HepG2 (cell line): ENCODE data around the gene DDHD1. TPM values are rescaled to one million over a fixed set of nuclear protein-coding genes. Genes with fewer than 3 reads are reported as not detected.

Experiments
- ATAC-seq: fragments of 200-7000 bp; cut with Tn5 transposase; 3 replicates; pipeline ENCODE4 v1.9.1; 2020; ENCODE audit warnings: mild to moderate bottlenecking, moderate library complexity
- BruUV-seq: library from RNA; stranded (reverse); fragments of 400-500 nt; replicated peaks from 2 replicates; lab custom pipeline; 2021; lab: Mats Ljungman, UMichigan
- CTCF ChIA-PET: fragments of 300-600 bp; formaldehyde crosslinking; extraction: SDS; loops from one replicate; lab custom pipeline; 2021; ENCODE audit warnings: low total read pairs, inconsistent platforms, low intra/inter-chr PET ratio; lab: Yijun Ruan, JAX
- POLR2A ChIA-PET: fragments of 350-600 bp; sonication (Branson Sonifier 250); formaldehyde crosslinking; loops from one replicate; lab custom pipeline; 2020; ENCODE audit warnings: antibody characterized with exemption, inconsistent platforms; lab: Yijun Ruan, JAX
- DNase-seq: peaks from one replicate; pipeline ENCODE4 v3.0.0-alpha.2; 2015; ENCODE audit warnings: low spot score
- FAIRE-seq: peaks from 3 replicates; lab custom pipeline; 2011; peaks lifted over from hg19 to GRCh38; lab: Jason Lieb, UNC
- H2AFZ ChIP-seq: one replicate; pipeline ENCODE4 v1.6.1; 2011; ENCODE audit warnings: low read length, inconsistent platforms
- H3K27ac ChIP-seq: fragments of 300-600 bp; 3 replicates; pipeline ENCODE4 v1.8.0; 2011; ENCODE audit warnings: mixed run types, mild to moderate bottlenecking, mixed read lengths, low read length, inconsistent platforms; ENCODE audit not compliant: insufficient read depth; ENCODE audit errors: extremely low read length
- H3K27me3 ChIP-seq, 2 experiments: fragments of 200-600 bp in 1 of 2; 2 replicates in 1 of 2; 3 replicates in 1 of 2; pipeline versions ENCODE4 v1.6.0 to v1.8.0; 2011; ENCODE audit warnings: low read length in 2 of 2, mild to moderate bottlenecking in 2 of 2, moderate library complexity in 2 of 2, inconsistent platforms in 1 of 2; ENCODE audit not compliant: insufficient read depth in 2 of 2, control insufficient read depth in 1 of 2
- H3K36me3 ChIP-seq, 2 experiments: fragments of 200-600 bp in 1 of 2; replicated peaks in 1 of 2; 2 replicates in 1 of 2; 3 replicates in 1 of 2; pipeline versions ENCODE4 v1.5.1 to v1.8.0; 2011; ENCODE audit warnings: low read length in 2 of 2, inconsistent platforms in 1 of 2; ENCODE audit not compliant: insufficient read depth in 2 of 2, control insufficient read depth in 1 of 2
- H3K4me1 ChIP-seq: 2 replicates; pipeline ENCODE4 v1.5.1; 2012; ENCODE audit warnings: low read length, inconsistent platforms; ENCODE audit not compliant: insufficient read depth
- H3K4me2 ChIP-seq: 2 replicates; pipeline ENCODE4 v1.6.0; 2011; ENCODE audit warnings: low read depth, low read length, inconsistent platforms
- H3K4me3 ChIP-seq, 3 experiments: fragments of 200-600 bp in 1 of 3; sonication (generic), shearing (Covaris generic) in 1 of 3; replicated peaks in 1 of 3; 2 replicates each; pipeline ENCODE4 v1.5.1; 2011 to 2016; ENCODE audit warnings: low read length in 3 of 3, inconsistent platforms in 2 of 3, low read depth in 2 of 3, mild to moderate bottlenecking in 2 of 3, control low read depth in 1 of 3, mixed read lengths in 1 of 3; ENCODE audit not compliant: insufficient read depth in 1 of 3
- H3K79me2 ChIP-seq: one replicate; pipeline ENCODE4 v1.6.1; 2011; ENCODE audit warnings: low read length, inconsistent platforms; ENCODE audit not compliant: insufficient read depth
- H3K9ac ChIP-seq: 2 replicates; pipeline ENCODE4 v1.6.0; 2011; ENCODE audit warnings: mild to moderate bottlenecking, low read depth, low read length, inconsistent platforms; ENCODE audit not compliant: insufficient read depth
- H3K9me3 ChIP-seq: 2 replicates; pipeline ENCODE4 v1.5.1; 2012; ENCODE audit warnings: mild to moderate bottlenecking, low read length
- H4K20me1 ChIP-seq: 2 replicates; pipeline ENCODE4 v1.6.0; 2011; ENCODE audit warnings: inconsistent platforms, mild to moderate bottlenecking, low read length, moderate library complexity; ENCODE audit not compliant: insufficient read depth
- CENPT ChIP-seq: sonication (generic); formaldehyde crosslinking; IDR thresholded peaks from 2 replicates; pipeline ENCODE4 v1.8.0; 2022; ENCODE audit warnings: low read depth, mild to moderate bottlenecking, moderate library complexity, missing genetic modification reagents
- HMG20B ChIP-seq: conservative IDR thresholded peaks from 2 replicates; pipeline ENCODE4 v1.6.1; 2016; ENCODE audit warnings: missing genetic modification reagents, missing compliant biosample characterization
- HMGXB3 ChIP-seq: sonication (generic); formaldehyde crosslinking; IDR thresholded peaks from 2 replicates; pipeline ENCODE4 v1.4.0; 2020; ENCODE audit warnings: missing genetic modification reagents, borderline replicate concordance
- HMGXB4 ChIP-seq, 2 experiments: sonication (generic) in 1 of 2; formaldehyde crosslinking in 1 of 2; IDR thresholded peaks; 2 replicates each; pipeline versions ENCODE4 v1.4.0 to v1.6.1; 2018 to 2020; ENCODE audit warnings: missing genetic modification reagents in 2 of 2, borderline replicate concordance in 1 of 2, low read depth in 1 of 2, mild to moderate bottlenecking in 1 of 2, missing biosample characterization in 1 of 2
- NFIC ChIP-seq: IDR thresholded peaks from 2 replicates; pipeline ENCODE4 v1.6.1; 2012; ENCODE audit warnings: mild to moderate bottlenecking, low read length, inconsistent platforms
- PHF21A ChIP-seq: sonication (generic); formaldehyde crosslinking; IDR thresholded peaks from 2 replicates; pipeline ENCODE4 v1.5.0; 2020; ENCODE audit warnings: mild to moderate bottlenecking, missing genetic modification reagents
- RBAK ChIP-seq: sonication (generic); formaldehyde crosslinking; IDR thresholded peaks from 2 replicates; pipeline ENCODE4 v1.5.1; 2020; ENCODE audit warnings: mild to moderate bottlenecking, missing genetic modification reagents
- SIN3A ChIP-seq: IDR thresholded peaks from 2 replicates; pipeline ENCODE4 v1.6.1; 2011; ENCODE audit warnings: low read depth, mild to moderate bottlenecking, control low read depth, low read length, borderline replicate concordance
- STAG1 ChIP-seq: sonication (generic); formaldehyde crosslinking; IDR thresholded peaks from 2 replicates; pipeline ENCODE4 v1.4.0; 2020; ENCODE audit warnings: missing genetic modification reagents
- SUZ12 ChIP-seq: fragments of 150-350 bp; IDR thresholded peaks from 2 replicates; pipeline ENCODE4 v1.6.1; 2014; ENCODE audit warnings: low read depth, low read length
- TAF1 ChIP-seq: sonication (generic); formaldehyde crosslinking; IDR thresholded peaks from 2 replicates; pipeline ENCODE4 v1.4.0; 2020; ENCODE audit warnings: missing genetic modification reagents
- ZIK1 ChIP-seq: sonication (generic); formaldehyde crosslinking; IDR thresholded peaks from 2 replicates; pipeline ENCODE4 v1.5.0; 2020; ENCODE audit warnings: mild to moderate bottlenecking, low read depth, missing genetic modification reagents, borderline replicate concordance
- ZNF17 ChIP-seq: sonication (generic); formaldehyde crosslinking; IDR thresholded peaks from 2 replicates; pipeline ENCODE4 v1.5.0; 2020; ENCODE audit warnings: mild to moderate bottlenecking, missing genetic modification reagents
- ZNF274 ChIP-seq: sonication (generic); formaldehyde crosslinking; IDR thresholded peaks from 2 replicates; pipeline ENCODE4 v1.5.1; 2020; ENCODE audit warnings: mild to moderate bottlenecking, missing genetic modification reagents
- ZNF430 ChIP-seq: sonication (generic); formaldehyde crosslinking; IDR thresholded peaks from 2 replicates; pipeline ENCODE4 v1.9.0; 2021; ENCODE audit warnings: mild to moderate bottlenecking, missing genetic modification reagents
- ZNF768 ChIP-seq: sonication (generic); formaldehyde crosslinking; IDR thresholded peaks from 2 replicates; pipeline ENCODE4 v1.4.0; 2020; ENCODE audit warnings: missing genetic modification reagents
- ZNF816 ChIP-seq: sonication (generic); formaldehyde crosslinking; IDR thresholded peaks from 2 replicates; pipeline ENCODE4 v1.8.0; 2022; ENCODE audit warnings: missing genetic modification reagents, mild to moderate bottlenecking, borderline replicate concordance
- WGBS: methylation state at CpG from one replicate; pipeline ENCODE4 v1.1.6; 2017; ENCODE audit warnings: low lambda C conversion rate; 5-methylcytosine and 5-hydroxymethylcytosine counted together
- in situ Hi-C: cut with HindIII; loops from 2 replicates; pipeline ENCODE4 v1.10.0; 2017; ENCODE audit warnings: low pct_unique_long_range_greater_than_20kb; ENCODE audit not compliant: extremely low pct_ligation_motif_present
- intact Hi-C: fragments of 100-400 bp; cut with micrococcal nuclease; formaldehyde crosslinking; loops from one replicate; pipeline ENCODE4 v1.10.0; 2022; ENCODE audit not compliant: unreplicated experiment
- polyA plus RNA-seq, 8 experiments: library from polyadenylated mRNA; depleted of rRNA in 3 of 8; stranded (reverse) in 7 of 8; unstranded in 1 of 8; fragments of >200 nt; fragmentation: Illumina TruSeq in 4 of 8; extraction: Trizol in 4 of 8; gene quantifications; 2 replicates each; pipeline versions ENCODE4 v1.2.1 to v1.2.3, GENCODE V29; 2011 to 2016; ENCODE audit warnings: low read depth in 4 of 8, missing spikeins in 1 of 8, mixed read lengths in 1 of 8; ENCODE audit not compliant: insufficient read depth in 1 of 8
- total RNA-seq, 5 experiments: library from RNA; depleted of rRNA; stranded (reverse); fragments of >200 nt; fragmentation: Illumina TruSeq; extraction: Trizol; gene quantifications; 2 replicates each; pipeline ENCODE4 v1.2.3, GENCODE V29; 2016; ENCODE audit warnings: low read depth in 1 of 5

DDHD1 gene
- total and polyA plus RNA-seq, 2 of the 13 experiments (the other 11 are each of a cell fraction or from before 2014, with no cell fraction given): 4.6 to 8.3 TPM

DNA sequence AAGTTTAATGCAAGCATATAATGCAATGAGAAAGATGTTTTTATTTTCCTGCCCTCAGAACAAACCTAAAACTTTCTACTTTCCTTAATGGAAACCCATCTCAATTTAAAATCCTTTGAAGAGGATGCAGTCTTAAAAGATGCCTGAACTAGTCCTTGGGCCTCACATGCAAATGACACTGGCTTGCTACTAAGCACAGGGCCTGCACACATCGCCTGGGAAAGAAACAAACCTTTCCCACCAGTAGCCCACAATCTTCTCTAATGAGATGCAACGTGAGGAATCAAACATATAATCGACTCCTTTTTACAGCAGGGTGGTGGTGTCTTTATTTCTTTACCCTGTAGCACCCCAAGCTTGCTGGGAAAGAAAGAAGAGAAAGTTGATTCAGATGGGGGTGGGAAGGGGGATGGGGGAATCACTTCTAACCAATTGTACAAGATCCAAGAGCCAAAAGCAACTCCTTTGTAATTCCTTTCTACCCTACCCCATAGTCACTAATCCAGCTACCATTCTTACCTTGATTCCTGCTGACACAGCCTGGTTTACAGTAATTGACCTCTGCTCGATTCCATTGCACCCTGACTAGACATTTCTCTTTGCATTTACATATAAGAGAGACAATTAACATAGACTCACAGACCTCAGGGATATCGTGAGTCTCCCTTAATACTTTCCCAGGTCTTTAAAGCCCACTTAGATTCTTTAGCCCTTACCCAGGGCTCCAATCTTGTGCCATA is 132.8 kb downstream of the DDHD1 start:
- FAIRE-seq (no peak), DNase-seq (no peak), ATAC-seq (no peak)
- Histone ChIP-seq H3K9me3 (no peaks in the 10 kb centered on the region), H3K79me2 (no peaks in the 10 kb centered on the region), H3K27ac (no peak overlapping the region), H2AFZ (no peak overlapping the region), H3K27me3 (no peaks in the 10 kb centered on the region), H3K4me1 (no peaks in the 10 kb centered on the region), H3K4me2 (no peak overlapping the region), H3K4me3 (no peak overlapping the region), H3K9ac (no peak overlapping the region), H4K20me1 (no peaks in the 10 kb centered on the region), H3K36me3 (no peaks in the 10 kb centered on the region)
- POLR2A ChIA-PET: no interaction called here
- CTCF ChIA-PET: no interaction called here
- no TSS peak for BruUV-seq
- intact Hi-C loops: no loop called here
- WGBS: 3% methylated on average over 5 of the region's 5 CpGs
- in situ Hi-C loops: no loop called here
- TF ChIP-seq ZNF816 (CRISPR knock-in tag) (no peak), SIN3A (no peak), ZNF274 (CRISPR knock-in tag) (no peak), NFIC (no peak), RBAK (CRISPR knock-in tag) (no peak), HMG20B (no peak), HMGXB3 (no peak), TAF1 (CRISPR knock-in tag) (no peak), HMGXB4 (CRISPR knock-in tag; IDR thresholded peaks at IDR 0.05; ENCODE audit: borderline replicate concordance in 1 of 2, low read depth in 1 of 2) (no peak), ZNF17 (CRISPR knock-in tag) (no peak), SUZ12 (no peak), STAG1 (CRISPR knock-in tag) (no peak), ZNF768 (no peak), CENPT (CRISPR knock-in tag) (no peak), ZIK1 (CRISPR knock-in tag) (no peak), PHF21A (CRISPR knock-in tag) (no peak), ZNF430 (CRISPR knock-in tag) (no peak)
- TF ChIP-seq, all 625 proteins: peak for 0
